Endothelial cell (in vitro differentiated cells): Measurements from ENCODE around the gene RIPK4. TPM values are rescaled to one million over a fixed set of nuclear protein-coding genes. Genes with fewer than 3 reads are reported as not detected.
A peak's percentile ranks its signal among the peaks of the same experiment; 100 is the strongest.

Experiments
- DNase-seq: peaks from one replicate; pipeline ENCODE4 v3.0.0; 2021; ENCODE audit warnings: low spot score
- H3K27ac Mint-ChIP-seq: one replicate; pipeline ENCODE4 v1.8.0; 2021; ENCODE audit warnings: mixed read lengths, inconsistent platforms; ENCODE audit not compliant: unreplicated experiment
- H3K27me3 Mint-ChIP-seq: one replicate; pipeline ENCODE4 v1.8.0; 2021; ENCODE audit warnings: mild to moderate bottlenecking, moderate library complexity, mixed read lengths, inconsistent platforms; ENCODE audit not compliant: unreplicated experiment
- H3K36me3 Mint-ChIP-seq: one replicate; pipeline ENCODE4 v1.8.0; 2021; ENCODE audit warnings: mild to moderate bottlenecking, low read depth, mixed read lengths, inconsistent platforms; ENCODE audit not compliant: unreplicated experiment
- H3K4me1 Mint-ChIP-seq: one replicate; pipeline ENCODE4 v1.8.0; 2021; ENCODE audit warnings: mild to moderate bottlenecking, mixed read lengths, inconsistent platforms; ENCODE audit not compliant: unreplicated experiment
- H3K4me3 Mint-ChIP-seq: one replicate; pipeline ENCODE4 v1.8.0; 2021; ENCODE audit warnings: mild to moderate bottlenecking, mixed read lengths, inconsistent platforms; ENCODE audit not compliant: unreplicated experiment
- H3K9me3 Mint-ChIP-seq: one replicate; pipeline ENCODE4 v1.8.0; 2021; ENCODE audit warnings: mixed read lengths, inconsistent platforms; ENCODE audit not compliant: unreplicated experiment
- CTCF ChIP-seq: fragments of 200-600 bp; sonication (generic); IDR thresholded peaks from one replicate; pipeline ENCODE4 v1.5.0; 2021; ENCODE audit warnings: antibody characterized with exemption; ENCODE audit not compliant: unreplicated experiment
- total RNA-seq: library from RNA; stranded (reverse); fragmentation: NEBNext Ultra II Directional; extraction: Animal tissue kit (Norgen Biotek cat#: 25700); gene quantifications from one replicate; pipeline ENCODE4 v1.2.1, GENCODE V29; 2021; ENCODE audit not compliant: unreplicated experiment

RIPK4 gene
- total RNA-seq, 1 donor from 2014 or later = 9.6 TPM

DNA sequence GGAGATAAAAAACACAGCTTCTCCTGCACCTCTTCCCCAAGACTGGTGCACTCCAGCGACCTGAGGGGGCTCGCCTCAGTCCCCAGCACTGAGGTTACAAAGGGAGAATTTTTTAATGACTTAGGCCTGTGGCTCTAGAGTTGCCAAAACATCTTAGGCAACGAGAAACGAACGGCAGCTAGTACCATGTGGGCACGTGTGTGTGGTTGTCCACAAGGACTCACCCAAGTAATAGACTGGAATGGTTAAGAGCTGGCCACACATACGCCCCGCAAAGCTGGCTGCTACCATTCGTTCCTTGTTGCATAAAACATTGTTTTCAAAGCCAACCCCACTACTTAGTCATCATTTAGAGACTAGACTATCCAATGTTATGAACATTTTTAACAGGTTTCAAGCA is 26.9 kb downstream of the RIPK4 start:
- H3K27ac Mint-ChIP-seq = no peak overlapping the region
- peaks cover 12% of the 10 kb centered on the region for H3K27me3 Mint-ChIP-seq
- peaks cover 53% of the 10 kb centered on the region for H3K36me3 Mint-ChIP-seq
- peaks cover 9% of the 10 kb centered on the region for H3K9me3 Mint-ChIP-seq
- H3K4me1 Mint-ChIP-seq = peaks cover 10% of the 10 kb centered on the region
- no peak overlapping the region for H3K4me3 Mint-ChIP-seq
- no peak for DNase-seq
- no peak for TF ChIP-seq CTCF

GRCh38 chr21:41739011-41739410 is 27.8 kb downstream of the RIPK4 start:
- peaks cover 10% of the 10 kb centered on the region for H3K4me1 Mint-ChIP-seq
- no peak for DNase-seq
- TF ChIP-seq CTCF = no peak
- H3K27me3 Mint-ChIP-seq = peaks cover 12% of the 10 kb centered on the region
- H3K36me3 Mint-ChIP-seq = peaks cover 52% of the 10 kb centered on the region
- no peak overlapping the region for H3K27ac Mint-ChIP-seq
- peak overlapping the region; percentile 65 for H3K4me3 Mint-ChIP-seq
- peaks cover 9% of the 10 kb centered on the region for H3K9me3 Mint-ChIP-seq

DNA sequence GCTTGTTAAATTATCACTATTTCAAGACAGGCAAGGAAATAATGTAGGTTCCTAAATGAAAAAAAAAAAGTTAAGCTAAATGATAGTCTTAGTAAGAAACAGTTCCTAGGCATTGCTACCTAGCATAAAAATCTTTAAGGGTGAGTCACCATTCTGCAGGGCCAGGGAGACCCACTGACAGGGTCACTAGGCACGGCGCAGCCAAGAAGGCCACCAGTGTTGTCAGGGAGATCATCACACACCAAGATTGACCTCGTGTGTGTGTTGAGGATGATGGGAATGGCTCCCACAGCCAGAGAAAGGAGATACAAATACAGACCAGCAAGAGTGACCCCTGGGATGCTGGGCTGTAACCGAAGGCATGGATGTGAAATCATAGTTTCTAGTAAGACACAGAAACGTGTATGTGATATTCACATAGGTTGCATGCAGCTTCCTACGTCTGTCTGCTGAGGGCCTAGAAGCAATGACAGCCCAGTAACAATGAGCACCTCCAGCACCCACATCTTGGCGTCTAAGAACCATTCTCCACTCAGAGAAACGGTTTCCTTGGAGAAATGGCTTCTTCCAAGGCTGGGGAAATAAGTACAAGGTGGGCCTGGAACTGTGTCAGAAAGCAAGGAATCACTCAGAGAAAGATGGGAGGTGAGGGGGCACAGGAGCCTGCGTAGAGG is 29.1 kb downstream of the RIPK4 start:
- TF ChIP-seq CTCF = no peak
- Mint-ChIP-seq H3K27ac (no peak overlapping the region), H3K4me1 (peaks cover 6% of the 10 kb centered on the region), H3K27me3 (peaks cover 11% of the 10 kb centered on the region), H3K9me3 (peaks cover 9% of the 10 kb centered on the region), H3K4me3 (peak overlapping the region; percentile 39), H3K36me3 (peaks cover 43% of the 10 kb centered on the region)
- DNase-seq = no peak

GRCh38 chr21:41736423-41736822 is 30.4 kb downstream of the RIPK4 start:
- Mint-ChIP-seq H3K27me3 (peaks cover 10% of the 10 kb centered on the region), H3K27ac (no peak overlapping the region)

More at GRCh38 chr21:41736423-41736822, 30.4 kb downstream of the RIPK4 start:
- Mint-ChIP-seq H3K4me3 (peak overlapping the region; percentile 14), H3K9me3 (peaks cover 9% of the 10 kb centered on the region), H3K4me1 (peaks cover 2% of the 10 kb centered on the region), H3K36me3 (peaks cover 34% of the 10 kb centered on the region)
- no peak for DNase-seq
- no peak for TF ChIP-seq CTCF
